HEK293T (cell line): Measurements from ENCODE around the gene TMEM72.

Source experiments
- BHLHE40 ChIP-seq: fragments of 450-650 bp; IDR thresholded peaks from 2 replicates; pipeline ENCODE4 v1.6.1; 2016; ENCODE audit warnings: mild to moderate bottlenecking, moderate library complexity, borderline replicate concordance
- ELF4 ChIP-seq: fragments of 450-650 bp; IDR thresholded peaks from 2 replicates; pipeline ENCODE4 v1.6.1; 2017; ENCODE audit warnings: antibody characterized with exemption
- NFRKB ChIP-seq: fragments of 450-650 bp; IDR thresholded peaks from 2 replicates; pipeline ENCODE4 v1.6.1; 2016; ENCODE audit warnings: mild to moderate bottlenecking, moderate library complexity
- ZNF384 ChIP-seq: fragments of 450-650 bp; IDR thresholded peaks from 2 replicates; pipeline ENCODE4 v1.6.1; 2016

DNA sequence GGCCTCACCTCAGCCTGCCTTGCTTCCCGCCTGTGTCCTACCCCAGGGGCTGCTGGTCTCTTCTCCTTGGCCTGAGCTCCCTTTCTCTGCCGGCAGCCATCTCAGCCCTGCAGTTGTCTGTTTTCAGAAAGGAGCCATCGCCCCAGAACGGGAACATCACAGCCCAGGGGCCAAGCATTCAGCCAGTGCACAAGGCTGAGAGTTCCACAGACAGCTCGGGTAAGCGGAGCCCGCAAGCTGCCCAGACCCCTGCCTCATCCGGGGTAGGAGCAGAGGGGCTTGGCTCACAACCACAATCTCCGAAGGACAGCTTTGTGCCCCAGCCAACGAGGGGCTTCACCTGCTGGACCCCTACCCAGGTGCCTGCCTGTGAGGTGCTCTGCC is 72.8 kb downstream of the TMEM72 start:
- TF ChIP-seq BHLHE40: no peak
- no peak for TF ChIP-seq ZNF384
- no peak for TF ChIP-seq NFRKB
- TF ChIP-seq ELF4: no peak
